ENCODE results near the gene EHF.

Gene EHF

GRCh38 chr11:34646431-34646830 lies 25.5 kb downstream of the EHF start:
- DNase-seq (ENCODE audit: low spot score) = no peak
- Histone ChIP-seq H3K9me3 (ENCODE audit: severe bottlenecking) (no peaks in the 10 kb centered on the region), H3K4me1 (ENCODE audit: insufficient read depth, poor library complexity, severe bottlenecking) (peaks cover 39% of the 10 kb centered on the region), H3K27me3 (ENCODE audit: insufficient read depth, poor library complexity, severe bottlenecking) (no peaks in the 10 kb centered on the region), H3K36me3 (ENCODE audit: low read depth) (peaks cover 8% of the 10 kb centered on the region; the same call in 1 of the 2 replicates), H3K4me3 (ENCODE audit: severe bottlenecking) (no peak overlapping the region), H3K27ac (ENCODE audit: poor library complexity, severe bottlenecking) (no peak overlapping the region)
- no peak for TF ChIP-seq CTCF (IDR thresholded peaks at IDR 0.05; ENCODE audit: poor library complexity, severe bottlenecking)
- no peak for ATAC-seq (ENCODE audit: low read depth)

DNA sequence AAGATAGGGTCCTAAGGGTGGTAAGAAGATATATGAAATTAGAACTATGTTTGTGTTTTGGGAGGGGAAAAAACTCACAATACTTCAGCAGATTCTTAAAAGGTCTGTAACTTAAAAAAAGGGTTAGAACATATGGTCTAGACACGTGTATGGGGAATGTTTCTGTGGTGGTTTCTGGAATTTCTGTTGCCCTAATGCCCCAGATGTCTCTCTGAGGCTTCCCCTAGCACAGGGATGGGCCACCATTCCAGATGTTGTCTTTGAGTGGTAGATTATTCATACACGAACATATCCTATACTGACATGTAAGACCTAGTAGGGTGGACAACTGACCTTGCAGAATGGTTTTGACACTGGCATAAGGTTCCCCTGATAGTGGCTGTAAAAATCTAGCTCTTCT lies 26.2 kb downstream of the EHF start:
- no peak for TF ChIP-seq CTCF (IDR thresholded peaks at IDR 0.05; ENCODE audit: poor library complexity, severe bottlenecking)
- Histone ChIP-seq H3K9me3 (ENCODE audit: severe bottlenecking) (no peaks in the 10 kb centered on the region), H3K27ac (ENCODE audit: poor library complexity, severe bottlenecking) (no peak overlapping the region), H3K4me1 (ENCODE audit: insufficient read depth, poor library complexity, severe bottlenecking) (peaks cover 38% of the 10 kb centered on the region), H3K4me3 (ENCODE audit: severe bottlenecking) (no peak overlapping the region), H3K36me3 (ENCODE audit: low read depth) (peaks cover 8% of the 10 kb centered on the region; the same call in 1 of the 2 replicates), H3K27me3 (ENCODE audit: insufficient read depth, poor library complexity, severe bottlenecking) (no peaks in the 10 kb centered on the region)
- no peak for DNase-seq (ENCODE audit: low spot score)
- ATAC-seq (ENCODE audit: low read depth) = no peak

DNA sequence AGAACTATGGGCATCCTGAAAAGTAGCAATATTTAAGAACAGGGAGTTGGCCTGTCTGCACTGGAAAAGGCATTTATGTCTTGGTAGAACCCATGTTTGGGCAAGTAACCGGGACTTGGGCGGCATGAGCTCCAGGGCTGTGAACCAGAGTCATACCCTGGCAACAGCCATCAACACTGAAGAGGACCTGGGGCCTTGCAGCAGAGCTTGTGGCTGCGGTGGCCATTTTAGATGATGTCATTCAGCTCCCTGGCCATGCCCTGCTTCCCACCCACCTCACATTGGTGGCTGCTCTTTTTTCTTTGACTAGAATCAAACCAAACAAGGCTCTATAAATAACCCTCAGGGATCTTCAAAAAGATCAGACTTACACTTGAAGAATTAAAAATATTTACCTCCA lies 26.6 kb downstream of the EHF start:
- Histone ChIP-seq H3K9me3 (ENCODE audit: severe bottlenecking) (no peaks in the 10 kb centered on the region), H3K27me3 (ENCODE audit: insufficient read depth, poor library complexity, severe bottlenecking) (no peaks in the 10 kb centered on the region), H3K4me3 (ENCODE audit: severe bottlenecking) (no peak overlapping the region), H3K27ac (ENCODE audit: poor library complexity, severe bottlenecking) (no peak overlapping the region), H3K36me3 (ENCODE audit: low read depth) (peaks cover 8% of the 10 kb centered on the region; the same call in 1 of the 2 replicates), H3K4me1 (ENCODE audit: insufficient read depth, poor library complexity, severe bottlenecking) (peaks cover 38% of the 10 kb centered on the region)
- ATAC-seq (ENCODE audit: low read depth) (no peak), DNase-seq (ENCODE audit: low spot score) (no peak)
- no peak for TF ChIP-seq CTCF (IDR thresholded peaks at IDR 0.05; ENCODE audit: poor library complexity, severe bottlenecking)

DNA sequence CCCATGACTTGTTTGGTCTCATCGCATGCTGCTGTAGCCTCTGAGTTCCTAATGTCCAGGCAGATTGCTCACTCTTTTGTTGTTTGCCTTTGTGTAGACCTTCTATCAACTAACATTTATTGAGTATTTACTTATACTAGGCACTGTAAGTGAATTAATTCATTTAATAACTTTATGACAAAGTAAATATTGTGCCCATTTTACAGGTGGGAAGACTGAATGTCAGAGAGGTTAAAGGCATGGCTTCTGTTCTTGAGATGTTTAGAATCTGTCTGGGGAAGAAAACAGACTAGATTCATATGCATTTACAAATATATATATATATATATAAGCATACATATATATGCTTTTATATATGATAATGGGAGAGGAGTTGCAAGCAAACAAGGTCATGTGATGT lies 27.1 kb downstream of the EHF start:
- ATAC-seq (ENCODE audit: low read depth) = no peak
- Histone ChIP-seq H3K9me3 (ENCODE audit: severe bottlenecking) (no peaks in the 10 kb centered on the region), H3K36me3 (ENCODE audit: low read depth) (peaks cover 8% of the 10 kb centered on the region; the same call in 1 of the 2 replicates), H3K4me3 (ENCODE audit: severe bottlenecking) (no peak overlapping the region), H3K27me3 (ENCODE audit: insufficient read depth, poor library complexity, severe bottlenecking) (no peaks in the 10 kb centered on the region), H3K4me1 (ENCODE audit: insufficient read depth, poor library complexity, severe bottlenecking) (peaks cover 38% of the 10 kb centered on the region), H3K27ac (ENCODE audit: poor library complexity, severe bottlenecking) (no peak overlapping the region)
- no peak for DNase-seq (ENCODE audit: low spot score)
- no peak for TF ChIP-seq CTCF (IDR thresholded peaks at IDR 0.05; ENCODE audit: poor library complexity, severe bottlenecking)

GRCh38 chr11:34649597-34649996 lies 28.7 kb downstream of the EHF start:
- no peak for DNase-seq (ENCODE audit: low spot score)

More at GRCh38 chr11:34649597-34649996, 28.7 kb downstream of the EHF start:
- Histone ChIP-seq H3K9me3 (ENCODE audit: severe bottlenecking) (no peaks in the 10 kb centered on the region), H3K36me3 (ENCODE audit: low read depth) (peaks cover 8% of the 10 kb centered on the region; the same call in 1 of the 2 replicates), H3K4me1 (ENCODE audit: insufficient read depth, poor library complexity, severe bottlenecking) (peaks cover 36% of the 10 kb centered on the region), H3K27me3 (ENCODE audit: insufficient read depth, poor library complexity, severe bottlenecking) (no peaks in the 10 kb centered on the region), H3K4me3 (ENCODE audit: severe bottlenecking) (no peak overlapping the region), H3K27ac (ENCODE audit: poor library complexity, severe bottlenecking) (no peak overlapping the region)
- TF ChIP-seq CTCF (IDR thresholded peaks at IDR 0.05; ENCODE audit: poor library complexity, severe bottlenecking) = no peak
- no peak for ATAC-seq (ENCODE audit: low read depth)
